DMS53 treated with DMSO at 0.1 percent for 48 hours (cell line): Measurements from ENCODE around the gene EFNA3.

ENCODE experiments used
- DNase-seq: peaks from one replicate; lab custom pipeline; 2025; ENCODE audit not compliant: unreplicated experiment; lab: John Stamatoyannopoulos, UW

The EFNA3 gene

GRCh38 chr1:155066777-155067176 is 11.9 kb upstream of the EFNA3 start:
- DNase-seq: no peak

- DNase-seq: no peak
Observed at GRCh38 chr1:155068599-155068998, 10.0 kb upstream of the EFNA3 start.

- DNase-seq: no peak
Observed at GRCh38 chr1:155069551-155070157, 9.0 kb upstream of the EFNA3 start.

DNA sequence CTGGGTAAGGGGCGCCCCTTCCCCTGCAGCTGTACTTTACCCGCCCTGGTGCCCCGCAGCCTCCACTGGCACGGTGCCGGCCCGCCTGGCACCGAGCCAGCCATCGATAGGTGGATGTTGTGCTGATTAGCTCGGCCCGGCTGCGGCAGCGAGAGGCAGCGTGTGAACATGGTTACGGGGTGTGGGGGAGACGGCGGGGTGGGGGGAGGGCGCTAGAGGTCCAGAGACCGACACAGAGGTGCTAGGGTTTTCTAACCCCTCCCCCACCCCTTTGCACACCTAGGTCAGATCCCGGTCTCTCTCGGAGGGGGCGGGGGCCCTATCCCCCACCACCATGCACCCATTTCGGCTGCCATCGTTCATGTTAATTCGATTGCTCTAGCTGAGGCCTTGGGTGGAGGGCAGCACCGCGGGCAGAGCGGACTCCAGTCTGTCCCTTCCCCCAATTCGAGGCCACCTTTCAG is 8.4 kb upstream of the EFNA3 start:
- no peak for DNase-seq

GRCh38 chr1:155070721-155071569 is 7.7 kb upstream of the EFNA3 start:
- DNase-seq: peak; percentile 70

GRCh38 chr1:155071701-155072100 is 6.9 kb upstream of the EFNA3 start:
- no peak for DNase-seq

DNA sequence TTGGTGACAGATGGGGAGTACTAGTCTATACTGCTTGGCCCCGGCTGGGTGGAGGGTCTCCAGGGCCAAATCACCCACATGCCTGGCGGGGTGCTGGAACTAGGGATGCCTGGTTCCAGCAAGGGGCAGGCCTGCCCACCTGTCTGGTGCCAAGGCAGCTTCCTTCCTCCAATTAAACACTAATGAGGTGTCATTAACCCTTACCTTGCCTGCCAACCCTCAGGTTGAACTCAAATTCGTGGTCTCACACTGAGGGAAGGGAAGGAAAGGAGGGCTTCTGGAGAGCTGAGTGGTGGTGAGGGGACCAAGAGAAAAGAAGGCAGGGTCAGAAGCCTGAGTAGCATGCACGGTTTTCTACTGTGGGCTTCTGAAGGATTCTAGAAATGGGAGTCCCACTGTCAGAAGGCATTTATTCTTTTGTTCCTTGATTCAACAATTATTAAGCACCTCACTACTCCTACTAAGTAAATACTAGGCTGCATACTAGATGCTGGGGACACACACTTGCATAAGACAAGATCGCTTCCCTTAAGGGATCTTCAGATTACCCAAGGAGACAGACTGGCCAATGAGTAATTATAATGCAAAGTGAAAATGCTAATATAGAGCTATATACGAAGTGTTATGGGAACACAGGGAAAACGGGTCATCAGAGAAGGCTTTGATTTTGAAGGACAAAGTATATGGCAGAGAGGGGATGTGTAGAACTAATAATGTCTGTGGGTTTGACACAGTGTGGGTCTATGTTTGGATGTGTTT is 5.9 kb upstream of the EFNA3 start:
- DNase-seq: no peak

DNA sequence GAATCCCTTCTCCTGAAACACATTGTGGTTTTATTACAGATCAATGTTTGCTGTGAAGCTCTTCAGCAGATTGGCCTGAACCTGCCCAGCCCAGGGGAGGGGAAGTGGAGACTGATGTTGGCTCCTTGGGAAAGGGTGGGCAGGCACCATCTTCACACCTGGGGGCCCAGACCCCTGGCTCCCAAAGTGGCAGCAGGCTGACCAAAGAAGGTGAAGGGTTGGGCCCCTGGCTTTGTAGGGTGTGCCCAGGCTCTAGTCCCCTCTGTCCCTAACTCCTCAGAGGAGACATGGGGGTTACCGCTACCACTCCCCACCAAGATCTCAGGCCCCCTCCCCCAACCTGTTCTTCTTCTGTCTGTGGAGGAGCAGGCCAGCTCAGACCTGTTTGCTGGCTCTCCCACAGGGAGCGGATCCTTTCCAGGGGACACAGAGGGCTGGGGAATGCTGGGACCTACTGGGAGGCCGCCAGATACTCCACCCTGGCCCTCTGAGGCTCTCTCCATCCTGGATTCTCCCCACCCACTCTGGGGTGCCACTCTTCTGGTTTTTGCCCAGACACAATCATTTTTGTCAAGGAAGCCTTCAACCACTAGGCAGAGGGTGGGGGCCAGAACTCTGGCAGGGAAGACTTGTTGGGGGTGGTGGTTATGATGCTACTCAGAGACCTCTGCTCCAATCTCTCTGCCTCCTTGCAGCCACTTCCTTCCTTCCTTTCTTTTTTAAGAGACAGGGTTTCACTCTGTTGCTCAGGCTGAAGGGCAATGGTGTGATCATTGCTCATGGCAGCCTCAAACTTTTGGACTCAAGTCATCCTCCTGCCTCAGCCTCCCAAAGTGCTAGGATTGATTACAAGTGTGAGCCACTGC is 5.0 kb upstream of the EFNA3 start:
- no peak for DNase-seq

- no peak for DNase-seq
Observed at GRCh38 chr1:155075535-155075934, 3.1 kb upstream of the EFNA3 start.

GRCh38 chr1:155076371-155076770 is 2.3 kb upstream of the EFNA3 start:
- DNase-seq: no peak

GRCh38 chr1:155077346-155077745 is 1.3 kb upstream of the EFNA3 start:
- DNase-seq: no peak

GRCh38 chr1:155077758-155078445 is 735 bp upstream of the EFNA3 start:
- no peak for DNase-seq

DNA sequence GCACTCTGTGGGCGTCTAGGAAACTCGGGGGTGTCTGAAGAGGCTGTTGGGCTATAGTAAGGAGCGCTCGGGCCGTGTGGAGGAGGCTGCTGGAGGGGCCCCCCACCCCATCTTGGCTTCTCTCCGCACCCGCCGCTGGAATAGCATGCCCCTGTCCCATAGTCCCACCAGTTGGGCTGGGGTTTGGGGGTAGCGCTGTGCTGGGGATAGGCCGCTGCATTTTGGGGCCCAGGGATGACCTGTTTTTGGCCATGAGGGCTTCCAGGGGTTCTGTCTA is 511 bp downstream of the EFNA3 start:
- peak; percentile 25 for DNase-seq

DNA sequence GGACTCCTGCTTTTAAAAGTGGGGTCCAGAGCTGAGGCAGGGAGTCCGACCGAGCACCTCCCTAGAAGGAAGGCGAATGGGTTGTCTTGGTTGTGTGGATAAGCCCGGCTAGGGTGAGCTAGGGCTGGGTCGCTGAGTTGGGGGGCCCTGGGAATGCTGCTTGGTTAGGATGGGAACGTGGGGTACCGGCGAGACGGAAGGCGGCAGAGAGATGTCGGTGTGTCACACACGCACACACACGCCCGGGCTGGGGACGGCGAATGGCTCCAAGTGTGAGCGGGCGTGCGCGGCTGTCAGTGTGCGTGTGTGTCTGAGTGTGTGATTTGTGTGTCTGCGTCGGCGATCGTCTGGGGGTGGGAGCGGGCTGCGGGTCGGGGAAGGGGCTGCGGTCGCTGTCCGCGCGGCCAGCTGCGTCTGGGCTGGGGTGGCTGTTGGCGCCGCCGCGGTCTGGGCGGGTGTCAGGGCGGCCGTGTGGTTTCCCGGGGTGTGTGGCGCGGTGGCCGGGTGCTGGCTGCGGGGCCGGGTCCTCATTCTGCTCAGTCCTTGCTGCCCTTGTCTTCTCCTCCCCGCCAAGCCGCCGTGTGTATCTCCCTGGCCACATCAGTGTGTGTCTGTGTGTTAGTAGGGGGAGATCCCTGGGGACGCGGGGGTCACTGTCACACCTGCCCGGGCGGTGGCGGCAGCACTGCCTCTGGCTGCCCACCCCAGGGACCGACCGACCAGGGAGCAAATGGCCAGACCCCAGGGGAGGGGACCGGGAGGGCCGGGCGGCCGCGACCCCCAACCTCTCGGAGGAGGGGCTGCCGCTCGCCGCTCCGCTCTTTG is 1.1 kb downstream of the EFNA3 start:
- peak; percentile 11 for DNase-seq

DNA sequence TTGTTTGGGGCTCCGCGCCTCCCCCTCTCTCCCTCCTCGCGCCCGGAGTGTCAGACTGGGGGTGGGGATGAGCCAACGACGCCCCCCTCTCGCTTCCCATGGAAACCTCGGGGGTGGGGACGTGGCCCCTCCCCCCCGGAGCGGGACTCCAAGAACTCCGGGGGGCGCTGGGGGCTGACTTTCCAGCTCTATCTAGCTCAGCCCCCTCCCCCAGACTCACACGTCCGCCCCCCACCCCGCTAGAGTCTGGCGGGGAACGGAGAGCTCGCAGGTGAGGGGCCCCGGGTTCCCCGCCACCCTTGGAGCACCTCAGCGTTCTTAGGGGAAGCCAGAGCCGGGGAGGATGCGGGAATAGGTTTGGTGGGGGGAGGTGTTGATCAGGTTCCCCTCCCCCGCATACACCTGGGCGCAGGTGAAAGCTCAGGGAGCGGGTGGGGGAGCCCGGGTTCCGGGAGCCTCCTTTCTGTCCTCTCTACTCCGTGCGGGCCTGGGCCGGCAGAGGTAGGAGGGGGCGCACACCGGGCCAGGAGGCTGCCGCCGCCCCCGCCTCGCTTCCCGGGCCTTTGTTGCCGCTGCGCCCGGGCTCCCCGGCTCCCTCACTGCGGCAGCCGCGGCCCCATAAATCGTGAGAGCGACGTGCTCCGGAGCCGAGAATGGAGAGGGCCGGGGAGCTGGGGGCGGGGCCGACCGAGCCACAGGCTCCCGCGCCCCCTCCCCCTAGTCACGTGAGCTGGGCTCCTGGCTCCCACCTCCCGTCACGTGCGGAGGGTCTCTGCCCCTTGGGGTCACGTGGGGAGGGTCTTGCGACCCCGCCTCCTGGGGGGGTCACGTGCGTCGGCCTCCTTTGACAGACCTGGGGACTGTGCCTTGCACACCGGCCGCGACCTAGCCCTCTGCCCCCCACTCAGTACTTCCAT is 1.9 kb downstream of the EFNA3 start:
- DNase-seq: peak; percentile 22

DNA sequence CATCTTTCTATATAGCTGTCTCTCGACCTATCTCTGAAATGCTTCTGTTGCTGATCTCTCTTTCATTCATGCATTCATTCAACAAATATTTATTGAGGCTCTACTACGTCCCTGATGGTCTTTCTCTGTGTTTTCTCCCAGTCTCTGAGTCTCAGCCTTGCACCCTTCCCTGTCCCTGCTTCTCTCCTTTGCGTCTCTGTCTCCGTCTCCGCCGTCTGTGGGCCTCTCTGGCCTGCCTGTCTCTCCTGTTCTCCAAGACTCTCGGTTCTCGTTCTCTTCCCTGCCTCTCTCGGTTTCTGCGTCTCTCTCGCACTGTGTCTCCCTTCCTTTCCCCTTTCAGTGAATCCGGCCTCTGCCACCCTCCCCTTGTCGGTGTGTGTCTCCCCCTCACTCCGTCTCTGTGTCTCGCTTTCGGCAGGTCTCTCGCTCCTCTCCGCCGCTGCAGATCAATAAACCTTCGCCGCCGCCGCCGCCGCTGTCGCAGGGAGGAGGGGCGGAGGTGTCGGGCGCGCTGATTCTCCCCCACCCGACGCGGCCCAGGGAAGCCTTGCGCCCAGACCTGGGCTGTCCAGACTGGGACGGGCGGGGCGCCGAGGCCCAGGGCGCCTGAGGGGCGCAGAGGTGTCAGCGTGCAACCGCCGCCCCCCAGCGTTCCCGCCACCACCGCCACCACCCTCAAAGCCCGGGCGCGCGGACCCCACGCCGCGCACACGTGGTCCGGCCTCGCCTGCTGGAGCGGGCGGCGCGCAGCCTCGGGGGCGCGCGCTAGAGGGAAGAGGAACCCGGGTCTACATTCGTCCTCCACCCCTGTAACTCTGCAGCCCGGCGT is 3.0 kb downstream of the EFNA3 start:
- peak; percentile 33 for DNase-seq

DNA sequence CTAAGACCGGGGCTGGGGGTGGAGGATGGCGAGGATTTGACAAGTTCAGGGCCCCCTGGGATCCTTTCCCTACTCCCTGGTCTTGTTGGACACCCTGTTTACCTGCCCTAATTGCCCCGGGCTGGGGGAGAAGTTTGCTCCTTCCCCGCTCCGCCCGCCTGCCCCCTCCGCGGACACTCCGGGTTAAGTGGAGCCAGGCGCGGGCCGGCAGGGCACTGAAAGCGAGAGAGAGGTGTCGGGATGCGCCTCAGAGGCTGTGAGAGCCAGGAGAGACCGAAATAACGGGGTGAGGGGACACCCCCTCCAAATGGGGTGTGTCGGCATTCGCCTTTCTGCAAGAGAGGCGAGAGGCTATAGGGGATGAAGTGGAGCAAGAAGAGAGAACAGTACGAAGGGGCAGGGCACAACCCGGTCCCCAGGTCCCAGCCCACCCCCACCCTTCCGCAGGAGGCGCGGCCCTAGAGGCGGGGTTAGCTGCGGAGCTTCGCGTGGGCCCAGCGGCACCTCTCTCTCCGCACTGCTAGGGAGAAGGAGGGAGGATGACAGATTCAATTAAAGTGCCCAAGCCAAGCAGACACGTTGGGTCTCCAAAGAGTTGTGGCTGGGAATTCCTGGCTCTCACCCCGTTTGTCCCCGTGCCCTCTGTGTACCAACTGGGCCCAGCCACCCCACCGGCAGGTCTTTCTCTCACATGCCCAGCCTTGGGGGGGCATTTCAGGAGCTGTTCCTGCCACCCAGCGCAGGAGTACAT is 3.8 kb downstream of the EFNA3 start:
- peak; percentile 22 for DNase-seq
